Stimulated activated CD4-positive, alpha-beta T cell treated with anti-CD3 and anti-CD28 coated beads, Interleukin-15, amount 100 ng/mL, for 1 hour (primary cell): ENCODE data around the gene RAPGEF1.
A peak's percentile ranks its signal among the peaks of the same experiment; 100 is the strongest.
"Not testable (repeated sequence)": the region's sequence is repeated elsewhere in the genome, so short reads cannot be mapped to it uniquely, and the experiment has no call there.

ENCODE experiments used
- DNase-seq, 2 donors: peaks; one replicate each; pipeline ENCODE4 v3.0.0-alpha.2; 2020; ENCODE audit warnings: low read depth in 1 of 2, low spot score in 1 of 2

Gene RAPGEF1, protein sequence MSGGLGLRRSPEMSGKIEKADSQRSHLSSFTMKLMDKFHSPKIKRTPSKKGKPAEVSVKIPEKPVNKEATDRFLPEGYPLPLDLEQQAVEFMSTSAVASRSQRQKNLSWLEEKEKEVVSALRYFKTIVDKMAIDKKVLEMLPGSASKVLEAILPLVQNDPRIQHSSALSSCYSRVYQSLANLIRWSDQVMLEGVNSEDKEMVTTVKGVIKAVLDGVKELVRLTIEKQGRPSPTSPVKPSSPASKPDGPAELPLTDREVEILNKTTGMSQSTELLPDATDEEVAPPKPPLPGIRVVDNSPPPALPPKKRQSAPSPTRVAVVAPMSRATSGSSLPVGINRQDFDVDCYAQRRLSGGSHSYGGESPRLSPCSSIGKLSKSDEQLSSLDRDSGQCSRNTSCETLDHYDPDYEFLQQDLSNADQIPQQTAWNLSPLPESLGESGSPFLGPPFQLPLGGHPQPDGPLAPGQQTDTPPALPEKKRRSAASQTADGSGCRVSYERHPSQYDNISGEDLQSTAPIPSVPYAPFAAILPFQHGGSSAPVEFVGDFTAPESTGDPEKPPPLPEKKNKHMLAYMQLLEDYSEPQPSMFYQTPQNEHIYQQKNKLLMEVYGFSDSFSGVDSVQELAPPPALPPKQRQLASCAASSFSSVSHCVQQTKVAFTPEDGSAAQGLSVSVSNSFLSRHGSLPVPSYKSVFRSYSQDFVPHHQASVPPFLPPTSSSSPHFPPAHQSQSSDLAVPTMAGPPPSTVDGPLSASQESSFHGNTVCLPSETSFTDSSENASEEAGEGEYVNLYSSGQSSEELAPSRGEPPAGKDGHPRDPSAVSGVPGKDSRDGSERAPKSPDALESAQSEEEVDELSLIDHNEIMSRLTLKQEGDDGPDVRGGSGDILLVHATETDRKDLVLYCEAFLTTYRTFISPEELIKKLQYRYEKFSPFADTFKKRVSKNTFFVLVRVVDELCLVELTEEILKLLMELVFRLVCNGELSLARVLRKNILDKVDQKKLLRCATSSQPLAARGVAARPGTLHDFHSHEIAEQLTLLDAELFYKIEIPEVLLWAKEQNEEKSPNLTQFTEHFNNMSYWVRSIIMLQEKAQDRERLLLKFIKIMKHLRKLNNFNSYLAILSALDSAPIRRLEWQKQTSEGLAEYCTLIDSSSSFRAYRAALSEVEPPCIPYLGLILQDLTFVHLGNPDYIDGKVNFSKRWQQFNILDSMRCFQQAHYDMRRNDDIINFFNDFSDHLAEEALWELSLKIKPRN (N-terminal part only)

GRCh38 chr9:131739959-131740648 lies at the start of gene RAPGEF1:
RAPGEF1 (minus strand) TSS chr9:131740076; CDS start chr9:131739830, 246 bp downstream.
- peak; percentile 79 to 87 for DNase-seq

- no peak for DNase-seq
Measured at GRCh38 chr9:131788851-131789250, 49.0 kb upstream of the RAPGEF1 start.

GRCh38 chr9:131787838-131788237 lies 48.0 kb upstream of the RAPGEF1 start:
- DNase-seq = no peak

DNA sequence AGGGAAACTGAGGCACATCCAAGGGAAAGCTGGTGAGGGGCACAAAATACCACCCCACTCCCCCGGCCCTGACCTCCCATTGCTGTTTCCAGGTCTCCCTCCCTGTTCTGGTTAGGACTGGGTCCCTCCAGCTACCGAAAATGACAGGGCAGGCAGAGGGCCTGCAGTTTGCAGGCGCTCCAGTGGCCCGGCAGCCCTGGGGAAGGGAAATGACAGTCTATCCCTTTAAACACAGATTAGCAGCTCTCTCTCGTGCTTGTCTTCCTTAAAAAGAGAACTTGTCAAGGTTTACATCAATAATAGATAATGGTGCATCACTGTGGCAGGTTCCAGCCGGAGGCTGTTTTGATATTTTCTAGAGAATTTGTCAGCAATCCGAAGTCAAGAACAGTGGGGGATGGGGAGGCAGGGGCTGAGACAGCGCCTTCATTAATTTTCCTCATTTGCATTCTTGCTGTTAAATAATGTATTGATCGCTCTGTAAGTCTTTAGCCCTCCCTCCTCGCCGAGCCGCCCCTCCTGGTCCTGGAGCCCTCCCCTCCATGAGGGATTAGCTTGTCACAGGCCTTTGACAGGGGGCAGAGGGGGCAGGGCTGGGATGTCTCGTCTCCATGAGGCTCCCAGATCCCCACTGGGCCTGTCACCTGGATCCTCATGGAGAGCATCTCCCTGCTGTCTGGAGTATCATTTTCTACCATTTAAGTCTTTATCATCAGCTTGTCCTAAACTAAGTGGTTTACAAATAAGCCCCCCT lies 45.0 kb upstream of the RAPGEF1 start:
- no peak for DNase-seq

- no peak for DNase-seq
Measured at GRCh38 chr9:131781069-131781468, 41.2 kb upstream of the RAPGEF1 start.

GRCh38 chr9:131776473-131776872 lies 36.6 kb upstream of the RAPGEF1 start:
- no peak for DNase-seq

GRCh38 chr9:131776036-131776435 lies 36.2 kb upstream of the RAPGEF1 start:
- DNase-seq = no peak

DNA sequence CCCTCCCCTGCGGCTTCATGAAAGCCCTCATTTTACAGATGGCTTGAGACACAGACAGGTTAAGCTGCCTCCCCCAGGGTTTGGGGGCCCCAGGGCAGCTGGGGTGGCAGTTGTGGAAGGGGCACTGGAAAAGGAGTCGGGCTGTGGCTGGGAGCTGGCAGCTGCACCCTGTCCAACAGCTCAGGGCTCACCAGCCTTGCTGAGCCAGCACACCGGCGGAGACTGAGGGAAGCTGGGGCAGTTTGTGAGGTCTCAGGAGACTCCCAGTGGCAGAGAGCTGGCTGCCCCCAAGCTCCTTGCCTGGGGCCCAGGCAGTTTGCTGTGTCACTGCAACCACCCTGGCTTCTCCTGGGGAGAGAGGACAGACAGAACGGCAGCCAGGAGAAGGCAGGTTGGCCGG lies 34.8 kb upstream of the RAPGEF1 start:
- no peak for DNase-seq

DNA sequence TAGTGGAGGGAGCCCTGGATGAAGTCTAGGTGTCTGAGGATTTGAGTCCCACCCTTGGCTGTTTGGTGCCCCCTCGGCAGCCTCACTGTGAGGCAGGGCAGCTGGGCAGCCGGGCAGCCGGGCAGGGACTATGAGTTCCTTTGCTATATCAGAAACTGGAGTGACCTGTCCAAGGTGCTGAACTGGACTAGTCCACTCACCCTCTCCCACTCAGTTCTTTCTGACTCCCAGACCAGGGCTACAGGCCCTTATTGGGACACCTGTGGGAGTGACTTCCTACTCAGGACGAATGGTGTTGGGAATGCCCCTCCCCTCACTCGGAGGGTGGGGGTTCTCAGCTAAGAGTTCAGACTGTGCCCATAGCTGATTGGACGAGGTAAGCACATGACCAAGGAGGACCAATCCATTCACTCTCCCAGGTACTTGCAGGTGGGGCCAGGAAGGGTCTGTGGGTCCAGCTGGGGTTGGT lies 34.1 kb upstream of the RAPGEF1 start:
- no peak for DNase-seq

DNA sequence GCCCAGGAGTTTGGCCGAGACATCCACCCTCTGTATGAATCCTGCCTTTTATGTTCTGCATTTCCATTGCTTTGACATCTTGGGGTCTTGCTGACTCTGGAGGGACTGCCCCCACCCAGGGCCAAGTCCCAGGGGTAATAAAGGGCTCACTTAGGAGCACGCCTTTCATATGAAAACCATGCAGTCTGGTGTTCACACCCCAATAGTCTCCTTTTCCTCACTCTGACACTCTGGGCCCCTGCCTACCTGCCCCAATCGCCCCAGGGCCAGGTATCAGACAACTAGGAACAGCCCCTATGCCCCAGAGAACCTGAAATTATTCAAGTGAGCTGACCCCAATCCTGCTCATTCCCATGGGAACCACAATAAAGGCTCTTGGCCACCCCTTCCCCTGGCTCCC lies 33.1 kb upstream of the RAPGEF1 start:
- DNase-seq = no peak

- no peak for DNase-seq
Measured at GRCh38 chr9:131771646-131772045, 31.8 kb upstream of the RAPGEF1 start.

DNA sequence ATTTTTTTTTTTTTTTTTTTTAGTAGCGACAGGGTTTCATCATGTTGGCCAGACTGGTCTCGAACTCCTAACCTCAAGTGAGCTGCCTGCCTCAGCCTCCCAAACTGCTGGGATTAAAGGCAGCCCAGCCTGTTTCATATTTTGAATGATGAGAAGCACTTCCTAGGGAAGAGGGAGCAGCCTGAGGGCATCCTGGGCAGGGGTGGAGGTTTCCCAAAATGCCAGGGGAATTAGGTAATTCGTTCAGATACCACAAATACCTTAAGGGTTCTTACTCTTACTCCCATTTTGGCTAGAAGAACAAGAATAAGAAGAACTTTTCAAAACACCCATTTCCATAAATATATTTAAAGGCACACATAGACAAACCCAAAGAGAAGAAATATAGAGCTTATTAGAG lies 29.5 kb upstream of the RAPGEF1 start:
- no peak for DNase-seq

- no peak for DNase-seq
Measured at GRCh38 chr9:131764568-131764967, 24.7 kb upstream of the RAPGEF1 start.

GRCh38 chr9:131762356-131762932 lies 22.6 kb upstream of the RAPGEF1 start:
- DNase-seq = peak; percentile 58 to 75

DNA sequence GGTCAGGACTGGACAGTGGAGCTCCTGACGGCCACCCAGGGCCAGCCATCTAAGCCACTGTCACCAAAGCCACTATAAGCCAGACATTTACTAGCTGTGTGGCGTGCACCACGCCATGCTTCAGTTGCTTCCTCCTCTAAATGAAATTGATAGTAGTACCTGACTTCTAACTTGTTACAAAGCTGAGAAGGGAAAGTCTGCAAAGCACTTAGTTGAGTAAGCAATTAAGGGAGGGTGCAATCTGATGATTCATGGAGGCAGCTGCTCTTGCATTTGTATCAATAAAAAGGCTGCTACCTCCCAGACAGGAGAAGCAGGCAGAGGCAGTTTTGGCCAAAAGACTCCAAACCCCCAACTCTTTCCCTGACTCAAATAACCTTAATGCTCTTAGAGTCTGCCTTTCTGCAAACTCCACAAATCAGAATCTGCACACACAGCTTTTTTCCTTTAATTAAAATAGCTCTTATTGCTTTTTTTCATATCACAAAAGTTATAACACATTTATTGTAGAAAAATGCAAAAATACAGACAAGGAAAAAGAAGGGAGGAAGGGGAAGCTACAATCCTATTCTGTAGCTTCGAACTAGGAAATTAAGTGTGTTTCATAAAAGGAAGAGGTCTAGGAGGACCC lies 19.3 kb upstream of the RAPGEF1 start:
- no peak for DNase-seq

- DNase-seq = no peak
Measured at GRCh38 chr9:131757549-131757948, 17.7 kb upstream of the RAPGEF1 start.

DNA sequence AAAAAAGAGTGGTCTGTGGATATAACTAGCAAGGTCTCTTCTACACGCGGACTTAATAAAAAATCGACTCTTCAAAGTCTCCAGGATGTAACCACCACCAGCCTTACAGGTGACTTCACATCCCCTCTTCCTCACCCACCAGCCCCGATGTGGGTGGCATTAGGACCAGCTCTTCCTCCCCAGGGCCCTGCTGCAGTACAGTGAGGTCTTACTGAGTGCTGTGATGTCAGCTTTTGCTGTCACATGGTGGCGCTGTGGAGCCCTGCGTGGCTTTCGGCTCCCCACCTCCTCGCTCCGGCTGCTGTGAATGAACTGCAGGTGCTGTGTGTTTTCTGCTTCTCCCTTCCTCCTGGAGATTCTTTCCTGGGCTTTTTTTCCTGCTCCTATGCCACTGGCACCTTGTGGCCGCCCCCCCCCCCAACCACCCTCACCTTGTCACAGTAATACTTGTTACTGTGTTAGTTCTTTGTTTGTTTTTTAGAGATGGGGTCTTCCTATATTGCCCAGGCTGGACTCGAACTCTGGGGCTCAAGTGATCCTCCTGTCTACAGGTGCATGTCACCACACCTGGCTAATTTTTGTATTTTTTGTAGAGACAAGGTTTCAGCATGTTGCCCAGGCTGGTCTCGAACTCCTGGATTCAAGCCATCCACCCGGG lies 15.8 kb upstream of the RAPGEF1 start:
- peak; percentile 69 to 77 for DNase-seq

GRCh38 chr9:131754846-131755245 lies 15.0 kb upstream of the RAPGEF1 start:
- DNase-seq = no peak

GRCh38 chr9:131753751-131754150 lies 13.9 kb upstream of the RAPGEF1 start:
- not testable (repeated sequence) for DNase-seq
